HG02840 (cell line): ENCODE results near the gene C16orf95.

Source experiments
- ATAC-seq: cut with Tn5 transposase; IDR thresholded peaks from one replicate; pipeline ENCODE4 v1.9.1; 2021; ENCODE audit warnings: mild to moderate bottlenecking, moderate library complexity, moderate number of reproducible peaks; ENCODE audit not compliant: unreplicated experiment, low FRiP score

C16orf95 gene

DNA sequence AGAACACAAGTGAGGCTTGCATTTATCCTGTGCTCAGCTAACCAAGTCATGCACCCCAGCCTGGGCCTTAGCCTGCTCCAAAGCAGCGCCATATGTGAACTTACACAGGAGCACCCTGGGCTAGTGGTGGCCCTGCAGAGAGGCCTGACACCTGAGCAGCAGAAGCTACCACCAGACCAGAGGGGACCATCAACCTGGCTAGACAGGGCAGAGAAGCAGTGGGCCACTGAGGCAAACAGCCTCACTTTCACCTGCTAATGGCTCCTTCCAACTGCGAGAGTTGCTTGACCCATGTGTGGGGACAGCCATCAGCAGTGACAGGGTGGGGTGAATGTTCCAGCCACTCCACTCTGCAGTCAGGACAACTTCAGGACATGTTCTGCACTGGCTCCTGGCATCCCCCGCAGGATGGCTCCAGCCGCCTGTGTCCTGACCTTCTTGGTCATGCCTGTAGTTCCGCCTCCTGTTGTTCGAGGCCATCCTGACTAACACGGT, 2.9 kb upstream of the C16orf95 start:
- no peak for ATAC-seq

DNA sequence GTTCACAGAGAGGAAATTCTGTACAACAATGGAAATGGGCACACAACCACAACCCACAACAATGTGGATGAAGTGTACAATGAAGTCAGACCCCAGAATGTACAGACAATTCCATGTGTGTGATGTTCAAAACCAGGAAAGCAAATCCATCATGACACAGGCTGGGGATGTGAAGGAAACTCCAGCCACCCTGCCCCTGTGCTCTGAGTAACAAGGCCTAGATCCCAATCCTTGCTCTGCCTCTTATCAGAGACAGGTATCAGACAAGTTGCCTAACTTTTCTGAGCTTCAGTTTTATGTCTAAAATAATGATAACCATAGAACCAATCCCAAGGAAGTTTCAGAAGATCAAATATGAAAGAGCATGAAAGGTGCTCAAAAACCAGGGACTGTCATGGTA, 1.8 kb upstream of the C16orf95 start:
- ATAC-seq: no peak

DNA sequence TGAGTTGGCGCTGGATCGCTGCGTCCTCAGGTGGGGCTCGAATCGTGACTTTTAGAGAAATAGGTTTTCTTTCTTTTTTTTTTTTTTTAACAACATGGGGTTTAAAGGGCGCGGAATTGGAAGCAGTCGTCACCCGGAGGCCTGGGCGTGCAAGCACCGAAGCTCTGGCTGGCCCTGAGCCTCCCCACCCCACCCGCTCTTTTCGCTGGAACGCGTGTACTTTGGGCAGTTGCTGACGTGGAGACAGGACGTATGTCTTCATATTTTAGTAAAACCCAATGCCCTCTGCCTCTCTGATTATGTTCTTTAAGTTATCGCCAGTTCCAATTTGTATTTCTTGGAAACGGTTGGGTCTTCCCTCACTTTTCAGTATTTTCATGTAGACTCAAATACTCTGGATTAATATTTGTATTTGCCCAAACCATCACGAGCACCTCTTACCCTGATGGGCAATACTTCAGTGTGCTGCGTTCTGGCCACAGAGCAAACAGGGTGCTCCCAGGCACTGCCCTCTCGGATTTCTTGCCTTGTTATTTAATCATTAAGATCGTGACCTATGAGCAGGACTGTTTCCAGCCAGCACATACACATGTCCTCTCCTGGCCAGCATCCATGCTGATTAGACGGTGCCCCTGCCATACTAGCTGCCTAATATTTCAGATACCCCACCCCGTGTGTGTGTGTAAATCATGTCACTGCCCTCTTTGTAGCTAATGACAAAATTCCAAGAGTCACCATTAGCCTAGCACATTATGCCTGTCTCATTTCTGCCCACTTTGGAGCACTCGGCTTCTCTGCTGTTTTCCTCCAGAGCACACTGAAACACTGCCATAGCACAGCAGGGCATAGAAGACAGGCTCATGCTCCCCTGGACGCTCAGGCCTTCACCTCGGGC, 805 bp upstream of the C16orf95 start:
- peak; percentile 13 for ATAC-seq

DNA sequence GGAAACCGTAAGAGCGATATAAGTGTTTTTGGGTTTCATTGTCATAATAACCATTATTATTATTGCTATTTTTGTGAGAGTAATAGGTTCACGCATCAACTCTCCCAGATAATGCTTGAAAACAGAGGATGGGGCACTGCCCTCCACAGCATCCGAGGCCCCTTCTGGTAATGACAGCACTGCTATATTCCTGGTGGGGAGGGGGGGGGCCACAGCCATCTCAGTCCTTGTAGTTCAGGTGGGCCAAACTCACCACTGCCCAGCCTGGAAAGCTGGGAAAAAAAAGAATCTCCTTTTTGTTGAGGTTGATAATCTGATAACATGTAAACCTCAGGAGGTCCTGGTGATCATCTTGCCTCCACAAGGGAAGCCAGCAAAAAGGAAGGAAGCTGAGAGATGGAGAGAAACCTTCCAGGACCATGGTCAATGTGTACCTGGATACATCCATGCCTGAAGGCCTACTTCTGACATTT, 706 bp downstream of the C16orf95 start:
- ATAC-seq: no peak

DNA sequence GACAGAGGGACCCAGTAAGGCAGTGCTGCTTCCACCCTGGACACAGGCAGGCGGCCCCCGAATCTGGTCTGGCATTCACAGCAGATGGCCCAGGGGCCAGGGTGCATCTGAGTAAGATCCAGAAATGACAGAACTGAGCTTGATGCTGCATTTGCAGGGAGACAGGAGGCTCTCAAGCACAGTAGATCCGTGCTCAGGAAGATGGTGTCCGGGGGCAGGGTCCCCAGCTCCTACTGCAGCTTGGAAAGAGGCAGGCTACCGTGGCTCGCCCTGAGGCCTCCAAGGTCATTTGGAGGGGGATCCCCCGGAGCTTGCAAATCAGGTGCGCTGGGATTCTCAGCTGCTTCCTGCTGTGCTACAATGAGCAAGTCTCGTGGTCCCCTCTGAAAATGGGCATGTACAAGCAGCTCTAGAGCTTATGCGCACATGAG, 2.2 kb downstream of the C16orf95 start:
- no peak for ATAC-seq

DNA sequence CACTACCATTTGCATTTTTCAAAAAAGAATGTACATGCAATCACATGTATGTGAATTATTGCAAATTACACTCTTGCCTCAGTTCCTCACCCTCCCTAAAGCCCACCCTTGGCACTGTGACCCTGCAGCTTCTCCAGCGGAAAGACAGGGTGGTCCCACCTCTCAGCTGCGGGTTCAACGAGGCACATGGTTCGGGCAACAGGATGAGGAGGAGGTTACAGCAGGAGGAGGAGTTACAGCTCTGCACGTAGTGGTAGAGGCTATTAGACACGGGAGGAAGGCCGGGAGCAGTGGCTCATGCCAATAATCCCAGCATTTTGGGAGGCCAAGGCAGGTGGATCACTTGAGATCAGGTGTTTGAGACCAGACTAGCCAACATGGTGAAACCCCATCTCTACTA, 5.2 kb downstream of the C16orf95 start:
- no peak for ATAC-seq

DNA sequence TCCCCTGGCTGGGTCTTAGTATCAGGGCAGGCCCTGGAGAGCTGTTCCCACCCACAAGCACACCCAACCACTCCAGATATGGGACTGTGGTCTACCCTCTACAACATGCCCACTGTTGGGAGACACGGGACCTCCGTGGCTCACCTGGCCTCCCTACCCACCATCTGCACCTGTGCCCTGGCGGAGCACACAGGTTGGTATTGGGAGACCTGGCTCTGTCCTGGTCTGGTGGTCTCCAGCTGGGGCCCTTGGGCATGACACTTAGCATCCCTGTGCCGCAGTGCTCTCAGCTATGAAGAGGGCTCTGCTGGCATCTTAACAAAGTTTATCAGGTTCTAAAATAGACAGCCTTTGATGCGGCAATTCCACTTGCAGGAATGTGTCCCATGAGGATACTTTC, 5.8 kb downstream of the C16orf95 start:
- no peak for ATAC-seq

DNA sequence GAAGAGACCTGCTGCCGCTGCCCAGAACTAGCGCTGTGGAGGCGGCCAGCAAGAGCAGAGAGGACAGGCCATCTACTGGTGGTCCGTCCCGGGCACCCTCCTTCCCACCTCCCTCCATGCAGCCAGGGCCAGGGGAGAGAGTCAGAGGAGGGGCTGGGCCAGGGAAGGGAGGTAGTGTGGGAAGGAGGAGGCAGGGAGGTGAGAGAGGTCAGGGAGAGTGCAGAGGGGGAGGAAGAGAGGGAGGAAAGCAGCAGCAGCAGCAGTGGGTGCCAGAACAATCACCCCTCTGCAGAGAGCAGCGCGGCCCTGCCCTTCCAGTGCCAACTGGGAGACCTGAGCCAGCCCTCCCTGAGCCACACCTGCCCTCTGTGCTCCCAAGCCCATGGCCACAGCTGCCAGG, 6.6 kb downstream of the C16orf95 start:
- ATAC-seq: no peak

DNA sequence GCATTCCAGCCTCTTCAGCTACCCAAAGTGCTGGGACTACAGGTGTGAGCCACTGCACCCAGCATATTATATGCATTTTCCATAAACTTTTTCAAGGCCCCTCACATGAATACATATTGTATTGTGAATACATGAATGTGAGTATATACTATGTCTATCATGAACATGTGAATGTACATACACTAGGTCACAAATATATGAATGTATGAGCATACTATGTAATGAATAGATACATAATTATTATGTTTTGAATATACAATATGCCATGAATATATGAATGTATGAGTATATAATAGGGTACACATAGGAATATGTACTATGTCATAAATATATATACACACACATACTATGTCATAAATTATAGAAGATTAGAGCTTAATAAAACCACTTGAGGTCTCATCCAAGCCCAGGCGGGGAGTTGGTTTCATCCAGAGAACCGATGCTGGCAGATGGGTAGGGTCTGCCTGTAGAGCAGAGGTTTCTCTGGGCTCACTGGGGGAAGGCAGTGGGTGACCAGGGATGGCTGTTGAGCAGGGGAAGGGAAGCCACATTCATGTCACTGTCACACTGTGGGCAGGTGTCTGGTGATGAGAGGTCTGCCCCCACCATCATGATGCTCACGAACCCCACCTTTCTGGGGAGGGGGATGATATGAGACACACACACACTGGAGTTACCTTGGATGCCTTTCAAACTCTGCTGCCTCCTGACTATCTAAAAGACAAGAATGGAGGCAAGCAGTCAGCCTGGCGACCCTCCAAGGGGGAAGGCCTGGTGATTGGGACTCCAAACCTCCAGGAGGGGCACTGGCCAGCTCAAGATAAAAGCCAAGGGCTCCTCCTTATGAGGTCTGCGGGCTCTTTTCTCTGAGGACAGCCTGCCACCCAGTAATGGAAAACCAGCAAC, 7.3 kb downstream of the C16orf95 start:
- no peak for ATAC-seq

DNA sequence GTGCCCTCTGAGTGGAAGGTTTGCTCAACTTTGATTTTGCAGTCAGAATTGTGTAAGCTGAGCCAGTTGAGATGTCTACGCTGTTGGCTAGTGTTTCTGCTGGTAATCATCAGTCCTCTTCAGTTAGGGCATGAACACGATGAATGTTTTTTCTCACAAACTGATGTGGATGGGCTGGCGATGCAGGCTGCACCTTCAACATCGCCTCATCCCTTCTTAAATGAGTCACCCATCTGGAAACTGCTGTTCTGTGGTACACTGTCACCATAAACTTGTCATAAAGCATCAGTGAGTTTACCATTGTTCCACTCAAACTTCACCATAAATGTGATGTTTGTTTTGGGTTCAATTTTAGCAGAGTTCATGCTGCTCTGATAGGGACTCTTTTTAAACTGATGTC, 8.4 kb downstream of the C16orf95 start:
- no peak for ATAC-seq

DNA sequence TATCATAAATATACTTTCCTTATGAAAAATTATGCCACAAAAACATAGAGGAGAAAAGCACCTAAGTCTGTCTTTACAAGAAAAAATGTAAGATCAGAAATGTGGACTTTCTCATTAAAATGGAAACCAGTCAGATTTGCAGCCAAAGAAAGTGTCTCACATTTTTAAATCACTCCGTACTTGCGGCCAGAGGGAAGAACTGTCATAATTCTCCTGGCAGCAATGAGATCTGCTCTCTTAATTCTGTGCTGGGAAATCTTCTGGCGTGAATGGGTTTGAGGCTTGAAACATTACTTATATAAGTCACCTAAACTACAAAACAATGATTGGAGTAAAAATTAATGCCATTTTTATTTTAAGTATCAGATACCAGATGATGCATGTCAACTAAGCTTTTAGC, 10.7 kb downstream of the C16orf95 start:
- no peak for ATAC-seq

DNA sequence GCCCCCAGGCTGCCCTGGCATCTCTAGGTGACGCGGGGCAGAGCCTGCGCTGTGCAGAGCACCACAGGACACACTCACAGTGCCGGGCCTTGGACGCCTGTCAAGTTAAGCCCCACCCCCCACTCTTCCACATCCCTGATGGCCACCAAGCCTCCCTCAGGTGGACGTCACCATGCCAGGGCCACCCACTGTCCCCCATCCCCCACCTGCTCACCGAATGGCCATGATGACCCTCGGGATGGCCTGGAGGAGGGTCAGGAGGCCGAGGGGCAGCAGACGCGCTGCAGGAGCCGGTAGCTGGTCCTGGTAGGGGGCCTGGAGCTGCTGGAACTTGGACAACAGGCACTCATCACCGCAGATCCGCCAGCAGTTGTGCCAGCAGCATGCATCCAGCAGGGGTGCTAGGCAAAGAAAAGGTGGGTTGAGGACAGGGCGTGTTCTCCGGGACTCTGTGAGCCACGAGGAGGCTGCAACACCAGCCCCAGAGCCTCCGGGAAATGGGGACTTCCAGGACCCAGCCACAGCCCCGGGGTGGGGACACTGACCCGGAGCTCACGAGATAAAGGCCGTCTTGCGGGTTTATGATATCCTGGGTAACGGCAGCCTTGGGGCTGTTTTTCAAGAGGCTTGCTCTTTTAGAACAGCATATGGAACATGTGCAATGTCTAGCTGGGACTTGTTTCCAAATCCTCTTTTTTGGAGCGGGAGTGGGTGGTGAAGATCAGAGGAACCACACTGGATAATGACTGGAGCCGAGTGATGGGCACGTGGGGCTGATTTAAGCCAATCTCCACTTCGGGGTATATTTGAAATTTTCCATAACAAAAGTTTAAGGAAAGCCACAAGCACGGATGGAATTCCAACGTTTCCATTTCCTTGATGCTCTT, 11.4 kb downstream of the C16orf95 start:
- ATAC-seq: no peak

DNA sequence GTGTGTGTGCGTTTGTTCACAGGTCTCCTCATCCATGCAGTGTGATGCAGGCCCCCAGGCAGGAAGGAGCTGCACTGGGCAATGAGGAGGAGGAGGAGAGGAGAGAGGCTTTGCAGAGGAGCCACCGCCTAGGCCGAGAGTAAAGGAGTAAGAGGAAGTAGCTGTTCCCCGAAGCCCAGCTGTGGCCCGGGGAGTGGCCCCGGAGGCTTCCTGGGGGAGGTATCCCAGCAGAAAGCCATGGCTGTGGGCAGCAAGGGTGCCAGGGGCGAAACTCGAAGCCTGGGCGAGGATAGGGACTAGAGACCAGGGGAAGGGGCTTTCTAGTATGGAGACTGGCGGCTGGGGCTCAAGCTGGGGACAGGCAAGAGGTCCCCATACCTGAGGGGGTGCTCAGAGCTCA, 12.2 kb downstream of the C16orf95 start:
- ATAC-seq: no peak

DNA sequence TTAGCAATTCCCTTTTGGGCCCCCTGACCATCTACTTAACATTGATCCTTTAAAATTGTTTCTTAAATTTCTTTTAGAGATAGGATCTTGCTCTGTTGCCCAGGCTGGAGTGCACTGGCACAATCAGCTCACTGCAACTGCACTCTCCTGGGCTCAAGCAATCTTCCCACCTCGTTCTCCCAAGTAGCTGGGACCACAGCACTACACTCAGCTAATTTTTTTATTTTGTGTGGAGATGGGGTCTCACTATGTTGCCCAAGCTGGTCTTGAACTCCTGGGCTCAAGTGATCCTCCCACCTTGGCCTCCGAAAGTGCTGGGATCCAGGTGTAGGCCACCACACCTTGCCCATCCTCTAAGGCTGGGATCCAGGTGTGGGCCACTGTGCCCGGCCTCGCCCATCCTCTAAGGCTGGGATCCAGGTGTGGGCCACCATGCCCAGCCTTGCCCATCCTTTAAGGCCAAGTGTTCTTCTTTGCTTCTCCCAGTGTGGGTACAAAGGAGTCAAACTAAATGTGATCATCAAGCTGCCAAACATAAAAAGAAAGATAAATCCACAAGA, 13.2 kb downstream of the C16orf95 start:
- no peak for ATAC-seq

DNA sequence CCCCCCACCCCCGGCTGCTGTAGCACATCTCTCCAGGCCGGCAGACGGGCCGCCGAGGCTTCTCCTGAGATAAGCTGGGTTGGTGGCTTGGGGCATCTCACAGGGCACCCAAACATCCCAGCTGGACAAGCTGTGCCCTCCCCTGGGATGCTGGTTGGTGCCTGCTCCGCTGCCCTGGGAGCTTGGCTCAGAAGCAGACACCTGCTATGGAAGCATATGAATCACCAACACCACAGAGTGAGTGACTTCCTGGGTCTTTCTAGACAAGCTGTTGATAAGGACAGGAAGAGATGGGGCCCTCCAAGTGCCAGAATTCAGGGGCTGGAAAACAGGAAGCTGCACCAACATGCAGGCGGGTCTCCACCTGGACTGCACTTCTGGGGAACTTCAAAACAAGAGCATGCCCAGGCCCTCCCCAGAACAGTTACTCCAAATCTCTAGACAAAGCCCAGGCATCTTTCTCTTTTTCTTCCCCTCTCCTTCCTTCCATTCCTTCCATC, 13.7 kb downstream of the C16orf95 start:
- ATAC-seq: no peak

DNA sequence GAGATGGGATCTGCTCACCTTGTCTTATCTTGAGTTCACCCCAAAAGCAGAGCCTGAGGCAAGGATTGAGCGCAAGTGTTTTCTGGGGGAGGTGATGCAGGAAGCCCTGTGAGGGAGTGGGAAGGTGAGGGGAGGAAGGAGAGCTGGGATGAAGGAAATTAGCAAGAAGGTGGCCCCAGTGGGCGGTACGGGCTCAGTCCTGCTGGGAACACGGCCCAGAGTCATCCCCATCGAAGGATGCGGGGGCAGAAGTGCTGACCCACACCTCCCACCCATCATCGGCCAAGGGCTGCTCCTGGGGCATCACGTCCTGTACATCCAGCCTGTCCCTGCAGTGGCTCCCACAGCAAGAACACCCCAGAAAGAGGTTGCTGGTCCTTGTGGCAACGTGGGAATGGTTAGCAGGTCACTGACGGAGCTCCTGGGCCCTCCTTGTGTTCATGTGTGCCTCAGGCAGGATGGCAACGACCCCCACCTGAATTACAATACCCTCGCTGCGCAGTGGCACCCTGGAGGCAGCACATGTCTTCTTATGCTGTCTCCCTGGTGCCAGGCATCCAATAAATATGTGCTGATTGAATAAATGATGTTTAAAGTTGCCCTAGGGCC, 18.2 kb downstream of the C16orf95 start:
- ATAC-seq: no peak

DNA sequence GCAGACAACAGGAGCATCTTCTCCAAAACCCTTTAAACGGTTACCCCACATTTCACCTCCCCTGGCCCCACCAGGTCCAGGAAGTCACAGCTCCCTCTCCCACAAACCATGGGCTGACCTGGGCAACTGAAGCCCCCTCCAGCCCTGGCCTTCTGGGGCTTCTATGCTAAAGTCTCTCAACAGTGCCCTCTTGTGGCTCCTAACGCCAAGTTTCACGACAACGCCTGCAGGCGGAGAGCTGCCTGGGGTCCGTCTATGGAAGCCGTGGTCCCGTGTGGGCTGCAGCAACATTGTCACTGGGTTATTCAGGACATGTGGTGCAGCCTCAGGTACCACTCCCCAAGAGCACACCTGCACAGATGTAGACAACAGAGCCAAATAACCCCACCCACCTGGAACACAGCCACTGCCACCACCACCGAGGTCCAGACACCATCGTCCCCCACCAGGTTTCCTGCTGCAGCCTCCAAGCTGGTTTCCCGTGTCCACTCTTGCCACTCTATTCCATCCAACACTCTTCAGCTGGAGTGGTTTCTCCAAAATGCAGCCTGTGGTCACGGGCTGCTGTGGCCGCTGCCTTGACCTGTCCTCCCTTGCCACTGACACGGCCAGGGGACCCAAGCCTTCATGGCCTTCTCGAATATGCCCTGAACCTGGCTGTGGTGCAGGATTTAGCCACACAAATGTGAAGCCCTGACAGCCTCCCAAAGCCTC, 19.1 kb downstream of the C16orf95 start:
- ATAC-seq: no peak

DNA sequence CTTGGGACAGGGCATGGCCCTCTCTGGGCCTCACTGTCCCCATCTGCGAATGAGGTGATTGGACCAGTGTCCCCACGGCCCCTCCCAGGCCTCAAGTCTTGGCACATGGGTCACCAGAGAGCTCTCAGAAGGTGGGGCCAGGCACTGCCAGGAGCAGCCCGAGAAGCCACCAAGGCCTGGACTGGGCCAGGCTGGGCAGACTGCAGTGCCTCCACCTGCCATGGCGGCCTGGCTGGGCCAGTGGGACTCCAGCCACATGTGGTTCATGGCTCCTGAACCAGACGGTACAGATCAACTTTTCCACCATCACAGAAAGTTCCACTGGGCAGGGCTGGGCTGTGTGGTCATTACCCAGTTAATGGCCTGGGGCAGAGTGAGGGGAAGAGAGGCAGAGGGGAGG, 19.8 kb downstream of the C16orf95 start:
- ATAC-seq: no peak
